Measurements from ENCODE around the gene LUC7L2. TPM values are rescaled to one million over a fixed set of nuclear protein-coding genes. Genes with fewer than 3 reads are reported as not detected.

The LUC7L2 gene
- total and polyA plus RNA-seq, 2 of the 8 experiments (the other 6 are each of a cell fraction or from before 2014, with no cell fraction given) = 22.9 to 67.8 TPM

- ChIA-PET CTCF (ENCODE audit: partially characterized antibody) (interaction anchor here (0.7 to 2.4 kb wide), 6 partner anchors 10 to 199 kb away, joined by 3 to 16 read pairs (median 4); no protein-coding TSS in a partner anchor), POLR2A (ENCODE audit: partially characterized antibody) (no interaction called here)
- H3K56ac ChIP-seq (replicated peaks; ENCODE audit: insufficient read length, low read depth, low read length) = no peak overlapping the region
- DNase-seq (ENCODE audit: low read depth in 1 of 2, low spot score in 2 of 2) = no peak
- no peak overlapping the region for H4K91ac ChIP-seq (replicated peaks; ENCODE audit: insufficient read length, low read length)
- H3K27me3 ChIP-seq (replicated peaks in 1 of 4; ENCODE audit: control insufficient read depth in 3 of 4, extremely low read depth in 1 of 4, insufficient read depth in 3 of 4, low read length in 3 of 4) = no peaks in the 10 kb centered on the region
- H3K9me3 ChIP-seq (ENCODE audit: insufficient read depth in 2 of 2, low read depth in 1 of 2, low read length in 1 of 2) = no peaks in the 10 kb centered on the region
- no peak overlapping the region for H2AK5ac ChIP-seq (ENCODE audit: low read depth, low read length)
- no peak overlapping the region for H2BK12ac ChIP-seq (ENCODE audit: low read depth, low read length)
- no peaks in the 10 kb centered on the region for H3K4me1 ChIP-seq (replicated peaks in 1 of 4; ENCODE audit: control insufficient read depth in 3 of 4, insufficient read depth in 4 of 4, low read length in 3 of 4)
- H3K23ac ChIP-seq (ENCODE audit: insufficient read length) = no peak overlapping the region
- H4K8ac ChIP-seq (ENCODE audit: extremely low read depth, insufficient read depth, low read length) = no peak overlapping the region; the same call in 1 of the 2 replicates
- H3K79me2 ChIP-seq (ENCODE audit: control insufficient read depth in 1 of 2, insufficient read depth in 2 of 2, low read length in 2 of 2) = no peaks in the 10 kb centered on the region; a peak in 1 of 4 replicates
- no peak overlapping the region for H3K14ac ChIP-seq (ENCODE audit: insufficient read length)
- WGBS, 2 experiments (ENCODE audit: extremely low coverage in 1 of 2, insufficient coverage in 1 of 2, insufficient read length in 1 of 2, insufficient replicate concordance in 2 of 2, low coverage in 1 of 2, low lambda C conversion rate in 2 of 2, missing lambda C conversion rate in 1 of 2) = 92% methylated on average over 7 of the region's 7 CpGs; no CpG with 5 or more reads in 1 of the 2 experiments
- peaks cover 0 to 2% of the 10 kb centered on the region in 2 experiments for H4K20me1 ChIP-seq (replicated peaks in 1 of 2; ENCODE audit: control insufficient read depth in 1 of 2, insufficient read depth in 2 of 2, low read length in 2 of 2)
- H3K79me1 ChIP-seq (ENCODE audit: low read depth, low read length) = no peaks in the 10 kb centered on the region
- H3K9ac ChIP-seq (replicated peaks in 1 of 4; ENCODE audit: extremely low read depth in 1 of 4, low read depth in 3 of 4, low read length in 3 of 4) = no peak overlapping the region
- no peak overlapping the region for H2BK5ac ChIP-seq (ENCODE audit: low read depth, low read length)
- H3K4ac ChIP-seq (replicated peaks; ENCODE audit: insufficient read length, low read depth, low read length) = no peak overlapping the region
- H2BK15ac ChIP-seq (ENCODE audit: low read length) = no peak overlapping the region
- H3K36me3 ChIP-seq (ENCODE audit: control insufficient read depth in 2 of 4, insufficient read depth in 4 of 4, low read length in 3 of 4) = peaks cover 0 to 53% (median 16%) of the 10 kb centered on the region in 4 experiments; a peak in 6 of 8 replicates
- no peak overlapping the region for H2BK120ac ChIP-seq (replicated peaks; ENCODE audit: low read depth, low read length)
- H3K4me2 ChIP-seq (ENCODE audit: insufficient read depth in 1 of 2, low read depth in 2 of 2, low read length in 2 of 2) = no peak overlapping the region
- H4K5ac ChIP-seq (ENCODE audit: insufficient read length, low read depth, low read length) = no peak overlapping the region
- 0 out of 2 replicates have a peak, but pooled peaks cover 1% of the 10 kb centered on the region for H3K23me2 ChIP-seq (ENCODE audit: low read depth, low read length)
- H3K27ac ChIP-seq (ENCODE audit: low read depth, low read length) = no peak overlapping the region
- H2BK20ac ChIP-seq (ENCODE audit: low read length) = no peak overlapping the region
- no peak overlapping the region for H3K18ac ChIP-seq (ENCODE audit: extremely low read depth, low read length)
- no peak overlapping the region for H3K4me3 ChIP-seq (ENCODE audit: extremely low read depth in 1 of 4, insufficient read depth in 2 of 4, low read depth in 3 of 4, low read length in 4 of 4)
- H2AFZ ChIP-seq (ENCODE audit: low read length) = no peak overlapping the region
- no peak for FAIRE-seq
- no peak for TF ChIP-seq NRF1 (IDR thresholded peaks at IDR 0.05; ENCODE audit: low read depth, low read length)
- TF ChIP-seq SAP30 (IDR thresholded peaks at IDR 0.05; ENCODE audit: insufficient read depth, insufficient replicate concordance, low read length) = no peak
- TF ChIP-seq BCL11A (IDR thresholded peaks at IDR 0.05; ENCODE audit: low read depth in 2 of 2, low read length in 2 of 2) = no peak
- no peak for TF ChIP-seq EGR1 (IDR thresholded peaks at IDR 0.05; ENCODE audit: borderline replicate concordance, low read depth, low read length)
- no peak for TF ChIP-seq SUZ12 (IDR thresholded peaks at IDR 0.05; ENCODE audit: low read length)
- TF ChIP-seq HDAC2 (IDR thresholded peaks at IDR 0.05; ENCODE audit: borderline replicate concordance in 1 of 2, low read depth in 2 of 2, low read length in 2 of 2) = no peak
- TF ChIP-seq EZH2 (IDR thresholded peaks at IDR 0.05; ENCODE audit: low read depth, low read length, severe bottlenecking) = no peak
- TF ChIP-seq RBBP5 (IDR thresholded peaks at IDR 0.05; ENCODE audit: borderline replicate concordance, low read depth, low read length) = no peak
- no peak for TF ChIP-seq CHD2 (IDR thresholded peaks at IDR 0.05; ENCODE audit: low read length)
Observed at GRCh38 chr7:139422126-139422525, 62.4 kb downstream of the LUC7L2 start.

All from H1 (cell line).